ENCODE measurements around the gene GNAZ. TPM values are rescaled to one million over a fixed set of nuclear protein-coding genes. Genes with fewer than 3 reads are reported as not detected.

Gene GNAZ
- polyA plus RNA-seq, 1 experiment = 12.6 TPM

- DNase-seq (ENCODE audit: low read depth) = peak; percentile 93
- Histone ChIP-seq H3K4me3 (ENCODE audit: low read depth, low read length) (peak within 1 kb of the TSS; percentile 46), H3K36me3 (ENCODE audit: control insufficient read depth, insufficient read depth, low read length) (peaks cover 5% of the 10 kb centered on the region), H3K27me3 (ENCODE audit: control insufficient read depth, insufficient read depth, low read length) (no peaks in the 10 kb centered on the region)
- ChIA-PET CTCF (interaction anchor here (0.6 to 1.8 kb wide), 9 partner anchors 13 to 241 kb away, joined by 3 to 7 read pairs (median 3); no protein-coding TSS in a partner anchor), POLR2A (no interaction called here)
- TF ChIP-seq CTCF (IDR thresholded peaks at IDR 0.05; ENCODE audit: insufficient read depth, low read depth, low read length) = no peak
These were observed 74.9 kb downstream of the GNAZ start, which contains the start of gene RAB36 for GRCh38 chr22:23144932-23145877. RAB36 (plus strand) TSS chr22:23145477; CDS start chr22:23146617, 1,140 bp downstream.

DNA sequence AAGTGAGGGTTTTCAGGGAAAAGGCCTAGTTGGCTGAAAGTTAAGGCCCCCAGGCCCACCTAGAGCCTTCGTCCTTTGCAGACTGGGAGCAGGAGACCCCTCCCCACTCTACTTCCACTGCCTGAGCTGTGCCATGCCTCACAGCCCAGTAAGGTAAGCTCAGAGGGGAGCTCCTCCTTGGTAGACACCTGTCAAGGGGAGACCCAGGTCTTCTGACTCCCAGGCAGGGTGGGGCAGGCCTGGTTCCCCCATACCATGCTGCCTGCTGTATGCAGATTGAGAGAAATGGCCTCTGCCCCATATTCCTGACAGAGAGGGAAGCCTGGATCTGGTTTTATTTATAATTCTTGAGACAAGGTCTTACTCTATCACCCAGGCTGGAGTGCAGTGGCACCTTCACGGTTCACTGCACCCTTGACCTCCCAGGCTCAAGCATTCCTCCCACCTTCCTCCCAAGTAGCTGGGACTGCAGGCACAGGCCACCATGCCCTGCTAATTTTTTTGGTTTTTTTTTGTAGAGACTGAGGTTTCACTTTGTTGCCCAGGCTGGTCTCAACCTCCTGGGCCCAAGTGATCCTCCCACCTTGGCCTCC lies 75.7 kb downstream of the GNAZ start:
- no peak for TF ChIP-seq CTCF (IDR thresholded peaks at IDR 0.05; ENCODE audit: insufficient read depth, low read depth, low read length)
- Histone ChIP-seq H3K36me3 (ENCODE audit: control insufficient read depth, insufficient read depth, low read length) (peaks cover 5% of the 10 kb centered on the region), H3K27me3 (ENCODE audit: control insufficient read depth, insufficient read depth, low read length) (no peaks in the 10 kb centered on the region), H3K4me3 (ENCODE audit: low read depth, low read length) (peak overlapping the region; percentile 46)
- DNase-seq (ENCODE audit: low read depth) = no peak
- POLR2A ChIA-PET = no interaction called here
- CTCF ChIA-PET = interaction anchor here (0.9 to 1.8 kb wide), 6 partner anchors 11 to 188 kb away, joined by 3 to 8 read pairs (median 3); no protein-coding TSS in a partner anchor

GRCh38 chr22:23146478-23147205 lies 76.3 kb downstream of the GNAZ start:
- no peak for DNase-seq (ENCODE audit: low read depth)
- TF ChIP-seq CTCF (IDR thresholded peaks at IDR 0.05; ENCODE audit: insufficient read depth, low read depth, low read length) = no peak
- Histone ChIP-seq H3K36me3 (ENCODE audit: control insufficient read depth, insufficient read depth, low read length) (peaks cover 6% of the 10 kb centered on the region), H3K4me3 (ENCODE audit: low read depth, low read length) (no peak overlapping the region), H3K27me3 (ENCODE audit: control insufficient read depth, insufficient read depth, low read length) (no peaks in the 10 kb centered on the region)
- CTCF ChIA-PET = interaction anchor here (0.8 to 1.8 kb wide), 5 partner anchors 9 to 187 kb away, joined by 3 to 8 read pairs (median 3); no protein-coding TSS in a partner anchor
- POLR2A ChIA-PET = no interaction called here

DNA sequence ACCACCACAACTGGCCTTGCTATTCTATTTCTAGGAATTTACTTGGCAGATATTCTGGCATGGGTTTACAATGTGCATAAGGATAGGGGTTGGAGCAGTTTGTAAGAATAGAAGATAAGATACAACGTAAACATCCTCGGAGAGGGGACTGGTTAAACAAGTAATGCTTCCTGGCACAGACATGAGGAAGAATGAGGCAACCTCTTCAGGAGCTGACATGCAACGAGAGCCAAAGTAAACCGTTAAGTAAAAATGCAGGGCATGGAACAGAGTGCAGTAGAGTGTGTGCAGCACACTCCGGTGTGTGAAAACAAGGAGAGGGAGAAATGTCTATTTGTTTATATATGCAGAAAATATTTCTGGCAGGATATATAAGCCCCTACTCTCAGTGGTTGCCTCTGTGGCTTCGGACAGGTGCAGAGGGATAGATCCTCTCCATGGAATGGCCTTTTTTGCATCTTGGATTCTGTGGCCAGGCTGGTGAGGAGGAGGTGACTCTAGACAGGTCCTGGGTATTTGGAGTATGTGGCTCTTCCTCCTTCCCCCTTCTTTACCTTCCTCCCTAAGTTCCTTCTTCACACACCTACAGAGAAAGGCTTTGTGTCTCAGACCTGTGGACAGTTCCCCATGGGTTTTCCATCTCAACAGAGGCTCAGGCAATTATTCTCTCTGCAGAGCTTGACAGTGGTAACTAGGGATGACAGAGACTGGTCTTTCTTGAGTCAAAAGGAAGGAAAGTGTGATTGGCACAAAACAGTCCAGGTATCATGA lies 77.5 kb downstream of the GNAZ start:
- H3K27me3 ChIP-seq (ENCODE audit: control insufficient read depth, insufficient read depth, low read length) = no peaks in the 10 kb centered on the region
- DNase-seq (ENCODE audit: low read depth) = no peak
- POLR2A ChIA-PET = no interaction called here
- H3K4me3 ChIP-seq (ENCODE audit: low read depth, low read length) = no peak overlapping the region
- CTCF ChIA-PET = interaction anchor here (1.2 to 1.8 kb wide), 4 partner anchors 9 to 188 kb away, joined by 3 to 8 read pairs (median 3); no protein-coding TSS in a partner anchor
- TF ChIP-seq CTCF (IDR thresholded peaks at IDR 0.05; ENCODE audit: insufficient read depth, low read depth, low read length) = no peak
- H3K36me3 ChIP-seq (ENCODE audit: control insufficient read depth, insufficient read depth, low read length) = peaks cover 6% of the 10 kb centered on the region
